ENCODE measurements around the gene PKP4. TPM values are rescaled to one million over a fixed set of nuclear protein-coding genes. Genes with fewer than 3 reads are reported as not detected.

PKP4 gene
- total RNA-seq, 3 donors from 2014 or later, result 41.6 to 59.1 (median 51.1) TPM

GRCh38 chr2:158498043-158498748 is 41.4 kb downstream of the PKP4 start:
- no peak for TF ChIP-seq CTCF (IDR thresholded peaks at IDR 0.05)
- no peaks in the 10 kb centered on the region for H3K36me3 ChIP-seq (ENCODE audit: low read depth)
- no peaks in the 10 kb centered on the region for H3K9me3 ChIP-seq
- no peak for ATAC-seq
- H3K4me1 ChIP-seq (ENCODE audit: low read depth), result peaks cover 3% of the 10 kb centered on the region
- no peak for DNase-seq
- H3K4me3 ChIP-seq, result no peak overlapping the region
- intact Hi-C loops (cut with DNase I, micrococcal nuclease), result no loop called here

GRCh38 chr2:158498749-158499136 is 42.0 kb downstream of the PKP4 start:
- DNase-seq, result no peak
- intact Hi-C loops (cut with DNase I, micrococcal nuclease), result no loop called here
- no peaks in the 10 kb centered on the region for H3K36me3 ChIP-seq (ENCODE audit: low read depth)
- peaks cover 3% of the 10 kb centered on the region for H3K4me1 ChIP-seq (ENCODE audit: low read depth)
- H3K4me3 ChIP-seq, result no peak overlapping the region
- ATAC-seq, result no peak
- TF ChIP-seq CTCF (IDR thresholded peaks at IDR 0.05), result no peak
- no peaks in the 10 kb centered on the region for H3K9me3 ChIP-seq

GRCh38 chr2:158499383-158499782 is 42.6 kb downstream of the PKP4 start:
- DNase-seq (no peak), ATAC-seq (no peak)
- no peaks in the 10 kb centered on the region for H3K36me3 ChIP-seq (ENCODE audit: low read depth)
- peaks cover 3% of the 10 kb centered on the region for H3K4me1 ChIP-seq (ENCODE audit: low read depth)
- intact Hi-C loops (cut with DNase I, micrococcal nuclease), result no loop called here
- no peaks in the 10 kb centered on the region for H3K9me3 ChIP-seq
- no peak for TF ChIP-seq CTCF (IDR thresholded peaks at IDR 0.05)
- no peak overlapping the region for H3K4me3 ChIP-seq

GRCh38 chr2:158500333-158500732 is 43.6 kb downstream of the PKP4 start:
- Histone ChIP-seq H3K9me3 (no peaks in the 10 kb centered on the region), H3K36me3 (ENCODE audit: low read depth) (no peaks in the 10 kb centered on the region), H3K4me3 (no peak overlapping the region), H3K4me1 (ENCODE audit: low read depth) (peaks cover 3% of the 10 kb centered on the region)
- DNase-seq (no peak), ATAC-seq (no peak)
- no peak for TF ChIP-seq CTCF (IDR thresholded peaks at IDR 0.05)
- intact Hi-C loops (cut with DNase I, micrococcal nuclease), result no loop called here

GRCh38 chr2:158501301-158501700 is 44.5 kb downstream of the PKP4 start:
- H3K4me1 ChIP-seq (ENCODE audit: low read depth), result peaks cover 3% of the 10 kb centered on the region
- H3K9me3 ChIP-seq, result no peaks in the 10 kb centered on the region
- no peaks in the 10 kb centered on the region for H3K36me3 ChIP-seq (ENCODE audit: low read depth)
- ATAC-seq, result no peak
- no peak for DNase-seq
- no peak overlapping the region for H3K4me3 ChIP-seq
- intact Hi-C loops (cut with DNase I, micrococcal nuclease), result no loop called here
- no peak for TF ChIP-seq CTCF (IDR thresholded peaks at IDR 0.05)

GRCh38 chr2:158502974-158503373 is 46.2 kb downstream of the PKP4 start:
- DNase-seq (no peak), ATAC-seq (no peak)
- Histone ChIP-seq H3K4me3 (no peak overlapping the region), H3K9me3 (no peaks in the 10 kb centered on the region), H3K4me1 (ENCODE audit: low read depth) (no peaks in the 10 kb centered on the region), H3K36me3 (ENCODE audit: low read depth) (no peaks in the 10 kb centered on the region)
- no peak for TF ChIP-seq CTCF (IDR thresholded peaks at IDR 0.05)
- intact Hi-C loops (cut with DNase I, micrococcal nuclease), result no loop called here

Measured in mucosa of descending colon (tissue), 3 donors.